ENCODE measurements around the gene RPL26.

DNA sequence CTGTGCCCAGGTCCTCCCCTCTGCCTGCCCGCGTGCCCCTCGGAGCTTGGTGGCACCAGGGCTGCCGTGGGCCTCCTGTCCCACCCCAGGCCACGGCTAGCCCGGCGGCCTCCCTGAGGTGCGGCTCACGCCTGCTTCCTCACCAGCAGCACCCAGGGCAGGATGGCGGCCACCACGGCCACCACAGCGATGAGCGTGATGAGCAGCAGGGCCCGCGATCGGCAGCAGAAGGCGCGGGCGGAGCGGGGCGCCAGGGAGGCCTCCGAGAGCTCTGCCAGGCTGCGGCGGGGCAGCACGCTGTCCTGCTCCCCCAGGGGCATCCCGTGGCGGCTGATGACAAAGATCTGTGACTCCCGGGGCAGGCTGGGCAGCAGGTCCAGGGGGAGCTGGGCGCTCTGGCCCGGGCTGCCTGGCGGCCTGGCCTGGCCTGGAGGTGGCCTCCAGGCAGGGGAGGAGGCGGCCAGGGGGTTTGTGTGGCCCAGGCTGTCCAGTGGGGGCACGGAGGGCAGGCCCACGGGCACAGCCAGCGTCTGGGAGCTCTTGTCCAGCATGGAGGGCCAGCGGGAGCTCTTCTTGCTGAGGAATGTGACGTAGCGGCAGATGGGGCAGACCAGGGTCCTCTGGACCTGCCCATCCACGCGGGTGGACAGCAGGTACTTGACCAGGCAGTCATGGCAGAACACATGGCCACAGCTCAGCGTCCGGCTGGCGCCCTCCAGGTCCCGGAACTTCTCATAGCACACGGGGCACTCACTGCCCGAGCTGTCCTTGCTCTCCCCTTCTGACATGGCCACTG, 9.9 kb upstream of the RPL26 start:
- TF ChIP-seq, protein P1, sequence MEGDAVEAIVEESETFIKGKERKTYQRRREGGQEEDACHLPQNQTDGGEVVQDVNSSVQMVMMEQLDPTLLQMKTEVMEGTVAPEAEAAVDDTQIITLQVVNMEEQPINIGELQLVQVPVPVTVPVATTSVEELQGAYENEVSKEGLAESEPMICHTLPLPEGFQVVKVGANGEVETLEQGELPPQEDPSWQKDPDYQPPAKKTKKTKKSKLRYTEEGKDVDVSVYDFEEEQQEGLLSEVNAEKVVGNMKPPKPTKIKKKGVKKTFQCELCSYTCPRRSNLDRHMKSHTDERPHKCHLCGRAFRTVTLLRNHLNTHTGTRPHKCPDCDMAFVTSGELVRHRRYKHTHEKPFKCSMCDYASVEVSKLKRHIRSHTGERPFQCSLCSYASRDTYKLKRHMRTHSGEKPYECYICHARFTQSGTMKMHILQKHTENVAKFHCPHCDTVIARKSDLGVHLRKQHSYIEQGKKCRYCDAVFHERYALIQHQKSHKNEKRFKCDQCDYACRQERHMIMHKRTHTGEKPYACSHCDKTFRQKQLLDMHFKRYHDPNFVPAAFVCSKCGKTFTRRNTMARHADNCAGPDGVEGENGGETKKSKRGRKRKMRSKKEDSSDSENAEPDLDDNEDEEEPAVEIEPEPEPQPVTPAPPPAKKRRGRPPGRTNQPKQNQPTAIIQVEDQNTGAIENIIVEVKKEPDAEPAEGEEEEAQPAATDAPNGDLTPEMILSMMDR (IDR thresholded peaks at IDR 0.05), result no peak
- TF ChIP-seq EP300 (IDR thresholded peaks at IDR 0.05) (no peak), POLR2AphosphoS5 (IDR thresholded peaks at IDR 0.05) (no peak), POLR2A (IDR thresholded peaks at IDR 0.05) (no peak)
